GM13977 (cell line): ENCODE measurements around the gene MIEN1.

Source experiments
- DNase-seq: peaks from one replicate; pipeline ENCODE4 v3.0.0; 2012; ENCODE audit warnings: low spot score
- CTCF ChIP-seq: IDR thresholded peaks from 2 replicates; pipeline ENCODE4 v1.5.1; 2012; ENCODE audit warnings: mild to moderate bottlenecking, control low read depth; ENCODE audit not compliant: insufficient read depth; ENCODE audit errors: extremely low read depth, missing control alignments
- in situ Hi-C: fragments of 300-500 bp; cut with MboI; formaldehyde crosslinking; loops from one replicate; pipeline ENCODE4 v1.12.0; 2022; ENCODE audit warnings: low sequenced_read_pairs, low pct_unique_long_range_greater_than_20kb, mixed read lengths, inconsistent platforms; ENCODE audit not compliant: unreplicated experiment

The MIEN1 gene

GRCh38 chr17:39737760-39738567, 7.6 kb upstream of the MIEN1 start, which contains the start of gene GRB7:
Gene GRB7 (plus strand): TSS chr17:39737938. CDS start chr17:39742302, 4,364 bp downstream.
- in situ Hi-C loops: no loop called here

GRCh38 chr17:39737206-39737759, 7.0 kb upstream of the MIEN1 start:
- TF ChIP-seq CTCF: no peak
- in situ Hi-C loops: no loop called here
- no peak for DNase-seq

More at GRCh38 chr17:39737760-39738567, 7.6 kb upstream of the MIEN1 start, which contains the start of gene GRB7:
- no peak for TF ChIP-seq CTCF
- no peak for DNase-seq

GRCh38 chr17:39736319-39737165, 6.2 kb upstream of the MIEN1 start:
- DNase-seq: no peak
- no peak for TF ChIP-seq CTCF
- in situ Hi-C loops: no loop called here

- in situ Hi-C loops: no loop called here
- TF ChIP-seq CTCF: no peak
- DNase-seq: no peak
These were observed 5.5 kb upstream of the MIEN1 start for GRCh38 chr17:39735882-39736281.

GRCh38 chr17:39732586-39732985, 2.3 kb upstream of the MIEN1 start:
- in situ Hi-C loops: no loop called here
- DNase-seq: no peak
- no peak for TF ChIP-seq CTCF

GRCh38 chr17:39729280-39729851, 966 bp downstream of the MIEN1 start:
- DNase-seq: no peak
- in situ Hi-C loops: no loop called here

More at GRCh38 chr17:39729280-39729851, 966 bp downstream of the MIEN1 start:
- no peak for TF ChIP-seq CTCF
